RPMI8226 (cell line): Measurements from ENCODE around the gene COL4A3.
A peak's percentile ranks its signal among the peaks of the same experiment; 100 is the strongest.

Source experiments
- DNase-seq: peaks from one replicate; pipeline ENCODE4 v3.0.0-alpha.2; 2015

The COL4A3 gene

GRCh38 chr2:227163998-227164762 lies at the start of gene COL4A3, which contains the start of gene COL4A4:
Gene COL4A3 (plus strand): TSS chr2:227164624. CDS start chr2:227164727, 103 bp downstream.
Gene COL4A4 (minus strand): TSS chr2:227164205. CDS start chr2:227147483, 16,722 bp downstream.
- peak; percentile 84 for DNase-seq

- no peak for DNase-seq
These were observed 48.7 kb upstream of the COL4A3 start for GRCh38 chr2:227115761-227116160.

GRCh38 chr2:227117027-227117426 lies 47.4 kb upstream of the COL4A3 start:
- DNase-seq: no peak

- DNase-seq: no peak
These were observed 46.6 kb upstream of the COL4A3 start for GRCh38 chr2:227117852-227118251.

GRCh38 chr2:227118353-227118752 lies 46.1 kb upstream of the COL4A3 start:
- DNase-seq: no peak

- no peak for DNase-seq
These were observed 40.7 kb upstream of the COL4A3 start for GRCh38 chr2:227123697-227124096.

- DNase-seq: no peak
These were observed 39.6 kb upstream of the COL4A3 start for GRCh38 chr2:227124811-227125210.

GRCh38 chr2:227125506-227125905 lies 38.9 kb upstream of the COL4A3 start:
- no peak for DNase-seq

GRCh38 chr2:227127201-227127600 lies 37.2 kb upstream of the COL4A3 start:
- DNase-seq: no peak

GRCh38 chr2:227130636-227131035 lies 33.8 kb upstream of the COL4A3 start:
- no peak for DNase-seq

- no peak for DNase-seq
These were observed 31.4 kb upstream of the COL4A3 start for GRCh38 chr2:227132986-227133385.

- DNase-seq: no peak
These were observed 29.8 kb upstream of the COL4A3 start for GRCh38 chr2:227134591-227134990.

- no peak for DNase-seq
These were observed 23.1 kb upstream of the COL4A3 start for GRCh38 chr2:227141301-227141700.

- no peak for DNase-seq
These were observed 20.5 kb upstream of the COL4A3 start for GRCh38 chr2:227143895-227144294.

GRCh38 chr2:227146456-227146855 lies 18.0 kb upstream of the COL4A3 start:
- DNase-seq: no peak

GRCh38 chr2:227147023-227147422 lies 17.4 kb upstream of the COL4A3 start:
- DNase-seq: no peak

GRCh38 chr2:227148106-227148505 lies 16.3 kb upstream of the COL4A3 start:
- DNase-seq: no peak

GRCh38 chr2:227150222-227150936 lies 14.0 kb upstream of the COL4A3 start:
- no peak for DNase-seq

GRCh38 chr2:227152093-227152766 lies 12.2 kb upstream of the COL4A3 start:
- DNase-seq: no peak

GRCh38 chr2:227153307-227153706 lies 11.1 kb upstream of the COL4A3 start:
- DNase-seq: no peak

GRCh38 chr2:227153758-227154486 lies 10.5 kb upstream of the COL4A3 start:
- DNase-seq: no peak

- DNase-seq: no peak
These were observed 9.2 kb upstream of the COL4A3 start for GRCh38 chr2:227154986-227155774.
